Adrenal gland (tissue), 12 donors: ENCODE data around the gene N4BP2. TPM values are rescaled to one million over a fixed set of nuclear protein-coding genes. Genes with fewer than 3 reads are reported as not detected.

Experiments
- DNase-seq, 7 donors: peaks; one replicate each; pipeline ENCODE4 v3.0.0-alpha.2; 2019 to 2020
- H3K27ac ChIP-seq, 5 donors: fragments of 200-600 bp; sonication (generic) in 4 of 5; 1 replicate in 3 of 5; 2 replicates in 2 of 5; pipeline versions ENCODE4 v1.5.1 to v1.8.0; 2016 to 2020; ENCODE audit warnings: mild to moderate bottlenecking in 1 of 5
- H3K27me3 ChIP-seq: fragments of 200-600 bp; 2 replicates; pipeline ENCODE4 v1.8.0; 2021
- H3K36me3 ChIP-seq, 2 donors: fragments of 200-600 bp; replicated peaks in 1 of 2; 1 replicate in 1 of 2; 2 replicates in 1 of 2; pipeline versions ENCODE4 v1.5.1 to v1.8.0; 2018 to 2022
- H3K4me1 ChIP-seq, 2 donors: fragments of 200-600 bp; replicated peaks in 1 of 2; 1 replicate in 1 of 2; 2 replicates in 1 of 2; pipeline versions ENCODE4 v1.5.1 to v1.8.0; 2018 to 2021
- H3K4me3 ChIP-seq, 4 donors: fragments of 200-600 bp; sonication (generic) in 3 of 4; one replicate each; pipeline ENCODE4 v1.5.1; 2016 to 2018
- H3K9me3 ChIP-seq, 3 donors: fragments of 200-600 bp; sonication (generic) in 1 of 3; replicated peaks in 1 of 3; 1 replicate in 2 of 3; 2 replicates in 1 of 3; pipeline versions ENCODE4 v1.5.1 to v1.8.0; 2016 to 2021
- POLR2A ChIP-seq, 2 donors: fragments of 450-650 bp; IDR thresholded peaks; one replicate each; pipeline ENCODE4 v1.6.1; 2017; ENCODE audit warnings: antibody characterized with exemption in 2 of 2, mild to moderate bottlenecking in 2 of 2, moderate library complexity in 1 of 2
- WGBS, 4 donors: extraction: QIAGEN DNeasy Blood & Tissue Kit in 2 of 4; methylation state at CpG; one replicate each; pipeline versions ENCODE4 v1.1.5 to v1.1.7; 2013 to 2017; 5-methylcytosine and 5-hydroxymethylcytosine counted together
- intact Hi-C, 2 donors: fragments of 100-400 bp; cut with DNase I; formaldehyde crosslinking; loops; one replicate each; pipeline versions ENCODE4 v1.14.1 to v1.15.0; 2022 to 2023
- polyA plus RNA-seq, 3 donors: library from polyadenylated mRNA; stranded (reverse); fragments of 200-250 nt in 2 of 3; fragments of 350-450 nt in 1 of 3; fragmentation: Illumina TruSeq in 1 of 3; extraction: RNeasy Lipid Tissue Mini Kit (QIAGEN cat#74804) in 1 of 3; gene quantifications; one replicate each; pipeline ENCODE4 v1.2.3, GENCODE V29; 2013 to 2014
- total RNA-seq, 9 donors: library from RNA; depleted of rRNA in 4 of 9; stranded (reverse); fragments of >200 nt in 4 of 9; fragments of 120-200 nt in 1 of 9; fragmentation: NEBNext Ultra II Directional in 1 of 9; extraction: Animal tissue kit (Norgen Biotek cat#: 25700) in 1 of 9; gene quantifications; one replicate each; pipeline versions ENCODE4 v1.1.0 to v1.2.4, GENCODE V29; 2013 to 2023
- TF ChIP-seq, protein P1 (sequence below), 6 experiments: fragments of 450-650 bp in 4 of 6; fragments of 200-600 bp in 2 of 6; sonication (generic) in 1 of 6; IDR thresholded peaks; 1 replicate in 5 of 6; 2 replicates in 1 of 6; pipeline versions ENCODE4 v1.5.1 to v1.8.0; 2016 to 2021; ENCODE audit warnings: antibody characterized with exemption in 6 of 6, mild to moderate bottlenecking in 2 of 6, moderate library complexity in 1 of 6
- donor health status: healthy with polysubstance abuse.
- donor health status: Bipolar disorder and iron deficiency.
- donor health status: DM: yes; HTN: yes; CAD: no.
- donor health status: DM: no; HTN: no; CAD: no.
- donor health status: DM: no; HTN: no; CAD: no.
- donor health status: DM: yes; HTN: yes; CAD: no.

Gene N4BP2
- total and polyA plus RNA-seq, 12 donors = 0.97 to 15.1 (median 4.6) TPM

DNA sequence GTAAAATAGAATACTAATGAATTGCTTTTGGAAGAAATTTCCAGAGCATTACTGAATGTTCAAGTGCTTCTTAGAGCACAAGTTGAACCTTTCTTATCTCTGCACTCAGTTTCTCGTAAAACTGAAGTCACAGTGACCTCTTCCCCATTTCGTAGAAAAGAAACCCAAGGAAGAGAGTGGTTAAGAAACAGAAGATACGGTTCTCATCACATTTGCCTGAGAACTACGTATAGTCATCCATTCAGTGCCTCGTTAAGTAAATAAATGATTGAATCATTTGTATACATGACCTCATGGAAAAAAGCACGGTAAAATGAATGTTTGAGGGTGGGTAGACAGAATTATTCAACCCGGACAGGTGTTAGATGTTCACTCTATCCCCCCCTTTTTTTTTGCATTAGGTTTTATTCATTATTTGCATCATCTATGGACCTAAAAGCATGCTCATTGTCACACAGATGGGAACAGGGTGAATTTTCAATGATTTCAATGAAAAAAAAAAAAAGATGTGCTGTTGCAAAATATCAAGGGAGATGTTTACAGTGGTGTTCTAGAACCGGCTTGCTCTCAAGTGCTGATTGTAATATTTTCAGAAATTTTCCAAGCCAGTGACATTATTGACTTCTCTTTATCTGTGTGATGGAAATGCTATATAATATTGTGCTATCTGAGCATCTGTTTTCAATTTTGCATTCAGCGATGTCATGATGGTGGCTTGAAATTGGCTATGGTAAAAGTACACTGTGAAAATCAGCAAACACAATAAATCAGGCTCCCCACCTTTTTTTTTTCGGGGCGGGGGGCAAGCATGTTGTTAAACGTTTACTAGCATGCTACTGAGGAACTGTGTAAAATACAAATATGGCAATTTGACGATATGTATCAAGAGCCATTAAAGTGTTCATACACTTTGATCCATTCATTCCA is 144.5 kb downstream of the N4BP2 start:
- intact Hi-C loops = no loop called here
- Histone ChIP-seq H3K9me3 (no peaks in the 10 kb centered on the region), H3K27me3 (no peaks in the 10 kb centered on the region), H3K27ac (peak overlapping the region in 2 of 5 donors; percentile 13 to 44), H3K4me1 (no peaks in the 10 kb centered on the region), H3K36me3 (no peaks in the 10 kb centered on the region), H3K4me3 (peak overlapping the region in 1 of 4 donors; percentile 15)
- DNase-seq = no peak
- TF ChIP-seq, protein P1, sequence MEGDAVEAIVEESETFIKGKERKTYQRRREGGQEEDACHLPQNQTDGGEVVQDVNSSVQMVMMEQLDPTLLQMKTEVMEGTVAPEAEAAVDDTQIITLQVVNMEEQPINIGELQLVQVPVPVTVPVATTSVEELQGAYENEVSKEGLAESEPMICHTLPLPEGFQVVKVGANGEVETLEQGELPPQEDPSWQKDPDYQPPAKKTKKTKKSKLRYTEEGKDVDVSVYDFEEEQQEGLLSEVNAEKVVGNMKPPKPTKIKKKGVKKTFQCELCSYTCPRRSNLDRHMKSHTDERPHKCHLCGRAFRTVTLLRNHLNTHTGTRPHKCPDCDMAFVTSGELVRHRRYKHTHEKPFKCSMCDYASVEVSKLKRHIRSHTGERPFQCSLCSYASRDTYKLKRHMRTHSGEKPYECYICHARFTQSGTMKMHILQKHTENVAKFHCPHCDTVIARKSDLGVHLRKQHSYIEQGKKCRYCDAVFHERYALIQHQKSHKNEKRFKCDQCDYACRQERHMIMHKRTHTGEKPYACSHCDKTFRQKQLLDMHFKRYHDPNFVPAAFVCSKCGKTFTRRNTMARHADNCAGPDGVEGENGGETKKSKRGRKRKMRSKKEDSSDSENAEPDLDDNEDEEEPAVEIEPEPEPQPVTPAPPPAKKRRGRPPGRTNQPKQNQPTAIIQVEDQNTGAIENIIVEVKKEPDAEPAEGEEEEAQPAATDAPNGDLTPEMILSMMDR (IDR thresholded peaks at IDR 0.05) = no peak
- no peak for TF ChIP-seq POLR2A (IDR thresholded peaks at IDR 0.05)
- 63 to 68% (median 65%) methylated on average over 13 of the region's 13 CpGs for WGBS, 4 donors

DNA sequence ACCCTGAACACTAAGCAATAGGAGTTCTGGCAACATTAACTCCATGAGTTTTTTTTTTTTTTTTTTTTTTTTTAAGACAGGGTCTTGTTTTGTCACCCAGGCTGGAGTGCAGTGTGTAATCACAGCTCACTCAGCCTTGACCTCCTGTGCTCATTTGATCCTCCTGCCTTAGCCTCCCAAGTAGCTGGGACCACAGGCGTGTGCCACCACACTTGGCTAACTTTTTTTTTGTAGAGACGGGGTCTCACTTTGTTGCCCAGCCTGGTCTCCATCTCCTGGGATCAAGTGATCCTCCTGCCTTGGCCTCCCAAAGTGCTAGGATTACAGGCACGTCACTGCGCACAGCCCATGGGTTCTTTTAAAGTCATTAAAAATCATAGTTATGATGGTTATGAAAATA is 145.2 kb downstream of the N4BP2 start:
- no peaks in the 10 kb centered on the region for H3K36me3 ChIP-seq
- H3K4me1 ChIP-seq = no peaks in the 10 kb centered on the region
- no peak overlapping the region for H3K27ac ChIP-seq
- intact Hi-C loops = no loop called here
- H3K4me3 ChIP-seq = no peak overlapping the region
- TF ChIP-seq POLR2A (IDR thresholded peaks at IDR 0.05) = no peak
- TF ChIP-seq, protein P1 (IDR thresholded peaks at IDR 0.05) = no peak
- no peaks in the 10 kb centered on the region for H3K27me3 ChIP-seq
- 85 to 95% (median 92%) methylated on average over 4 of the region's 4 CpGs for WGBS, 4 donors
- no peaks in the 10 kb centered on the region for H3K9me3 ChIP-seq
- no peak for DNase-seq

DNA sequence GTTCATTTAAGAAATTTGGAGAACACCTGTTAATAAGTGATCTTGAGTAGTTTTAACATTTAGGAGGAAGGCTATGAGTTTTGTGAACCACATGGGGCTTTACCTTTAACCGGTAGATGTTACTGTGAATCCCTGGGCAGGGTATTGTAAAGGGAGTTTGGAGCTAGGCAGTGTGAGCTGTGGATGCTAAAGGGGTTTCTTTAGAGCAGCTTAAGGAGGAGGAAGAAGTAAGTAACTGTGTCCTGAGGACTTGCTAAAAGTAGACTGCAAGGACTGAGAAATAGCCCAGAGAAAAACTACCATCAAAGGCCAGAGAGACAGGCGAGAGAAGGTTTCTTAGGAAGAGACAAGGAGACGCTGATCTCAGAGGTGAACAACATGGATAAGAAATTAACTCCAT is 145.8 kb downstream of the N4BP2 start:
- DNase-seq = no peak
- H3K9me3 ChIP-seq = no peaks in the 10 kb centered on the region
- 75 to 90% (median 89%) methylated on average over 3 of the region's 3 CpGs for WGBS, 4 donors
- no peak for TF ChIP-seq POLR2A (IDR thresholded peaks at IDR 0.05)
- TF ChIP-seq, protein P1 (IDR thresholded peaks at IDR 0.05) = no peak
- H3K27me3 ChIP-seq = no peaks in the 10 kb centered on the region
- H3K27ac ChIP-seq = no peak overlapping the region
- no peak overlapping the region for H3K4me3 ChIP-seq
- no peaks in the 10 kb centered on the region for H3K4me1 ChIP-seq
- H3K36me3 ChIP-seq = no peaks in the 10 kb centered on the region
- intact Hi-C loops = no loop called here

DNA sequence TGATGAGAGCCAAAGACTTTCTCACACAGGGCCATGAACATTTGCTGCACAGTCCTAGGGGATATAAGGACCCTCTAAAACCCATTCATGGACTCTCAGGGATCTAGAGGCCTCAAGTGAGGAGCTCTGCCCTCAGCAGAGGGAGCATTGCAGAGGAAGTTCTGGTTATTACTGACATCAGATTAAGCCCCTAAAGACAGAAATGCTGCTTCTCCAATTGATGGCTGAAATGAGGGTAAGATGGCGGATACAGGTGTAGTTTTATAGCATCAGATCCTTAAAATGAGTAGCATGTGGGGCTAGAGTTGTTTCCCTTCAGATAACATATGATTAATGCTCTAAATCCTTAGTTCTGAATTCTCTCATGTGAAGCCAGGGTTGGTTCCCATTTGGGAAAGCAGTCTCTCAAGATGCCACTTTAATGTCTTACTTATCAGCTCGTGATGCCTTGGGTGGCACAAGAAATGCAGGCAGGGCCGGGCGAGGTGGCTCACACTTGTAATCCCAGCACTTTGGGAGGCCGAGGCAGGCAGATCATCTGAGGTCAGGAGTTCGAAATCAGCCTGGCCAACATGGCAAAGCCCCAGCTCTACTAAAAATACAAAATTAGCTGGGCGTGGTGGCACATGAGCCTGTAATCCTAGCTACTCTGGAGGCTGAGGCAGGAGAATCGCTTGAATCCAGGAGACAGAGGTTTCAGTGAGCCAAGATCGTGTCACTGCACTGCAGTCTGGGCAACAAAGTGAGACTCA is 148.0 kb downstream of the N4BP2 start:
- DNase-seq = no peak
- H3K9me3 ChIP-seq = no peaks in the 10 kb centered on the region
- 73 to 91% (median 83%) methylated on average over 9 of the region's 9 CpGs for WGBS, 4 donors
- H3K4me1 ChIP-seq = no peaks in the 10 kb centered on the region
- H3K36me3 ChIP-seq = no peaks in the 10 kb centered on the region
- no peaks in the 10 kb centered on the region for H3K27me3 ChIP-seq
- H3K4me3 ChIP-seq = no peak overlapping the region
- peak overlapping the region in 2 of 5 donors; percentile 21 to 64 for H3K27ac ChIP-seq
- intact Hi-C loops = no loop called here
- TF ChIP-seq POLR2A (IDR thresholded peaks at IDR 0.05) = no peak
- TF ChIP-seq, protein P1 (IDR thresholded peaks at IDR 0.05) = no peak
